Vagina (tissue), 2 donors: Measurements from ENCODE around the gene KCTD1. TPM values are rescaled to one million over a fixed set of nuclear protein-coding genes. Genes with fewer than 3 reads are reported as not detected.

Source experiments
- DNase-seq, 2 donors: peaks; one replicate each; pipeline ENCODE4 v3.0.0-alpha.2; 2017; ENCODE audit errors: extremely low spot score in 2 of 2
- H3K27ac ChIP-seq: fragments of 200-600 bp; sonication (generic); one replicate; pipeline ENCODE4 v1.5.1; 2019
- H3K27me3 ChIP-seq: fragments of 200-600 bp; sonication (generic); one replicate; pipeline ENCODE4 v1.5.1; 2019
- H3K36me3 ChIP-seq, 2 donors: fragments of 200-600 bp; sonication (generic); one replicate each; pipeline ENCODE4 v1.5.1; 2017 to 2019
- H3K4me1 ChIP-seq: fragments of 200-600 bp; sonication (generic); one replicate; pipeline ENCODE4 v1.5.1; 2019
- H3K4me3 ChIP-seq, 2 donors: fragments of 200-600 bp; sonication (generic); 1 replicate in 1 of 2; 2 replicates in 1 of 2; pipeline ENCODE4 v1.5.1; 2016 to 2019
- H3K9me3 ChIP-seq: fragments of 200-600 bp; sonication (generic); one replicate; pipeline ENCODE4 v1.5.1; 2019
- POLR2A ChIP-seq, 2 donors: fragments of 450-650 bp; IDR thresholded peaks; one replicate each; pipeline ENCODE4 v1.6.1; 2017; ENCODE audit warnings: antibody characterized with exemption in 2 of 2, mild to moderate bottlenecking in 2 of 2, moderate library complexity in 2 of 2
- POLR2AphosphoS5 ChIP-seq, 2 donors: sonication (generic); formaldehyde crosslinking; IDR thresholded peaks; one replicate each; pipeline ENCODE4 v1.9.0; 2017; ENCODE audit warnings: antibody characterized with exemption in 2 of 2, mild to moderate bottlenecking in 2 of 2, low read depth in 1 of 2; ENCODE audit not compliant: insufficient read depth in 1 of 2
- intact Hi-C: fragments of 100-400 bp; cut with DNase I; formaldehyde crosslinking; loops from one replicate; pipeline ENCODE4 v1.15.1; 2023
- total RNA-seq: library from RNA; depleted of rRNA; stranded (reverse); fragments of >200 nt; gene quantifications from one replicate; pipeline ENCODE4 v1.2.3, GENCODE V29; 2016
- TF ChIP-seq, protein P1 (sequence below), 3 experiments: fragments of 450-650 bp in 2 of 3; fragments of 200-600 bp in 1 of 3; sonication (generic) in 1 of 3; IDR thresholded peaks; one replicate each; pipeline ENCODE4 v1.5.1; 2017 to 2019; ENCODE audit warnings: antibody characterized with exemption in 3 of 3, mild to moderate bottlenecking in 2 of 3, moderate library complexity in 2 of 3

Gene KCTD1
- total RNA-seq, 1 donor from 2014 or later, result 46.9 TPM

- intact Hi-C loops, result no loop called here
- no peak for DNase-seq
- H3K4me1 ChIP-seq, result no peaks in the 10 kb centered on the region
- TF ChIP-seq, protein P1, sequence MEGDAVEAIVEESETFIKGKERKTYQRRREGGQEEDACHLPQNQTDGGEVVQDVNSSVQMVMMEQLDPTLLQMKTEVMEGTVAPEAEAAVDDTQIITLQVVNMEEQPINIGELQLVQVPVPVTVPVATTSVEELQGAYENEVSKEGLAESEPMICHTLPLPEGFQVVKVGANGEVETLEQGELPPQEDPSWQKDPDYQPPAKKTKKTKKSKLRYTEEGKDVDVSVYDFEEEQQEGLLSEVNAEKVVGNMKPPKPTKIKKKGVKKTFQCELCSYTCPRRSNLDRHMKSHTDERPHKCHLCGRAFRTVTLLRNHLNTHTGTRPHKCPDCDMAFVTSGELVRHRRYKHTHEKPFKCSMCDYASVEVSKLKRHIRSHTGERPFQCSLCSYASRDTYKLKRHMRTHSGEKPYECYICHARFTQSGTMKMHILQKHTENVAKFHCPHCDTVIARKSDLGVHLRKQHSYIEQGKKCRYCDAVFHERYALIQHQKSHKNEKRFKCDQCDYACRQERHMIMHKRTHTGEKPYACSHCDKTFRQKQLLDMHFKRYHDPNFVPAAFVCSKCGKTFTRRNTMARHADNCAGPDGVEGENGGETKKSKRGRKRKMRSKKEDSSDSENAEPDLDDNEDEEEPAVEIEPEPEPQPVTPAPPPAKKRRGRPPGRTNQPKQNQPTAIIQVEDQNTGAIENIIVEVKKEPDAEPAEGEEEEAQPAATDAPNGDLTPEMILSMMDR (IDR thresholded peaks at IDR 0.05), result no peak
- TF ChIP-seq POLR2A (IDR thresholded peaks at IDR 0.05) (no peak), POLR2AphosphoS5 (IDR thresholded peaks at IDR 0.05; ENCODE audit: insufficient read depth in 1 of 2, low read depth in 1 of 2) (no peak)
- no peaks in the 10 kb centered on the region for H3K36me3 ChIP-seq
- no peak overlapping the region for H3K27ac ChIP-seq
- no peaks in the 10 kb centered on the region for H3K9me3 ChIP-seq
- H3K4me3 ChIP-seq, result no peak overlapping the region
- no peaks in the 10 kb centered on the region for H3K27me3 ChIP-seq
Observed at GRCh38 chr18:26418225-26418624, 130.1 kb downstream of the KCTD1 start.

GRCh38 chr18:26417190-26417589, 131.2 kb downstream of the KCTD1 start:
- intact Hi-C loops, result no loop called here
- peak in 1 of 2 donors; percentile 52 for DNase-seq

GRCh38 chr18:26416652-26417150, 131.7 kb downstream of the KCTD1 start:
- Histone ChIP-seq H3K27me3 (no peaks in the 10 kb centered on the region), H3K27ac (no peak overlapping the region), H3K36me3 (no peaks in the 10 kb centered on the region), H3K4me3 (no peak overlapping the region), H3K9me3 (no peaks in the 10 kb centered on the region), H3K4me1 (no peaks in the 10 kb centered on the region)
- peak in 1 of 2 donors; percentile 52 for DNase-seq
- no peak for TF ChIP-seq POLR2A (IDR thresholded peaks at IDR 0.05)
- TF ChIP-seq, protein P1 (IDR thresholded peaks at IDR 0.05), result no peak
- no peak for TF ChIP-seq POLR2AphosphoS5 (IDR thresholded peaks at IDR 0.05; ENCODE audit: insufficient read depth in 1 of 2, low read depth in 1 of 2)
- intact Hi-C loops, result no loop called here

More at GRCh38 chr18:26417190-26417589, 131.2 kb downstream of the KCTD1 start:
- H3K27me3 ChIP-seq, result no peaks in the 10 kb centered on the region
- no peak overlapping the region for H3K4me3 ChIP-seq
- H3K4me1 ChIP-seq, result no peaks in the 10 kb centered on the region
- no peaks in the 10 kb centered on the region for H3K9me3 ChIP-seq
- no peak overlapping the region for H3K27ac ChIP-seq
- TF ChIP-seq, protein P1 (IDR thresholded peaks at IDR 0.05), result no peak
- TF ChIP-seq POLR2A (IDR thresholded peaks at IDR 0.05) (no peak), POLR2AphosphoS5 (IDR thresholded peaks at IDR 0.05; ENCODE audit: insufficient read depth in 1 of 2, low read depth in 1 of 2) (no peak)
- no peaks in the 10 kb centered on the region for H3K36me3 ChIP-seq

GRCh38 chr18:26415631-26416030, 132.7 kb downstream of the KCTD1 start:
- Histone ChIP-seq H3K4me1 (no peaks in the 10 kb centered on the region), H3K36me3 (no peaks in the 10 kb centered on the region), H3K27ac (no peak overlapping the region), H3K9me3 (no peaks in the 10 kb centered on the region), H3K27me3 (no peaks in the 10 kb centered on the region), H3K4me3 (no peak overlapping the region)
- TF ChIP-seq, protein P1 (IDR thresholded peaks at IDR 0.05), result no peak
- no peak for TF ChIP-seq POLR2A (IDR thresholded peaks at IDR 0.05)
- DNase-seq, result no peak
- intact Hi-C loops, result no loop called here

DNA sequence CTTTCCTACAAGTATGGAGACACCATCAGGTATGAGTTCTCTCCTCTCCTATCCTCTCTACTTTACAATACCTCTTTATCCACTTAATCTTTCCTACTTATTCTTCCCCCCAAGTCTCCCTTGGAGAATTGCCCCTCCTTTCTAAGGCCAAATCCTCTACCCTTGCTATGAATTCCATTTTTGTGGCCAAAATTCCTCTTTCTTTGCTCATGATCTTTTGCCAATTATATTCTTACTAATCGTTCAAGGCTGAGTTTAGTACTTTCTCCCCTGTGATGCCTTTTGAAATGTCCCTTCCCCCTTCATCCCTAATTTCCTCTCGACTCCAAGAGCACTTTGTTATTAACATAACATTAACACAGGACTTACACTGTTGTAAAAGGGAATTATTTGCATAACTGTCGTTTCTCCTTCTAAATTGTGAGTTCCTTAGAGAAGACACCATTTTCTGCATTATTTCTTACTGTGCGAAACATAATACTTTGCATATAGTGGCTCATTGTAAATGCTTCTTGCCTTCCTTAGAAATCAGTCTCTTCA, 133.4 kb downstream of the KCTD1 start:
- intact Hi-C loops, result no loop called here
- TF ChIP-seq POLR2AphosphoS5 (IDR thresholded peaks at IDR 0.05; ENCODE audit: insufficient read depth in 1 of 2, low read depth in 1 of 2), result no peak
- no peak for TF ChIP-seq POLR2A (IDR thresholded peaks at IDR 0.05)
- TF ChIP-seq, protein P1 (IDR thresholded peaks at IDR 0.05), result no peak
- Histone ChIP-seq H3K4me3 (no peak overlapping the region), H3K36me3 (no peaks in the 10 kb centered on the region), H3K27ac (no peak overlapping the region), H3K9me3 (no peaks in the 10 kb centered on the region), H3K27me3 (no peaks in the 10 kb centered on the region), H3K4me1 (no peaks in the 10 kb centered on the region)
- DNase-seq, result no peak
